GM21786 (cell line): ENCODE data around the gene SPINK8.
"Not testable (repeated sequence)": the region's sequence is repeated elsewhere in the genome, so short reads cannot be mapped to it uniquely, and the experiment has no call there.

ENCODE experiments used
- ATAC-seq: cut with Tn5 transposase; IDR thresholded peaks from one replicate; pipeline ENCODE4 v1.9.1; 2021; ENCODE audit not compliant: unreplicated experiment

SPINK8 gene

GRCh38 chr3:48280881-48281280, 52.6 kb downstream of the SPINK8 start:
- ATAC-seq: no peak

- no peak for ATAC-seq
Observed at GRCh38 chr3:48278884-48279559, 54.4 kb downstream of the SPINK8 start.

- no peak for ATAC-seq
Observed at GRCh38 chr3:48276911-48277641, 56.4 kb downstream of the SPINK8 start.

- ATAC-seq: no peak
Observed at GRCh38 chr3:48275287-48276027, 58.0 kb downstream of the SPINK8 start.

GRCh38 chr3:48274452-48274851, 59.0 kb downstream of the SPINK8 start:
- no peak for ATAC-seq

GRCh38 chr3:48273594-48274211, 59.8 kb downstream of the SPINK8 start:
- no peak for ATAC-seq

- ATAC-seq: no peak
Observed at GRCh38 chr3:48271763-48272498, 61.5 kb downstream of the SPINK8 start.

GRCh38 chr3:48271223-48271622, 62.2 kb downstream of the SPINK8 start:
- not testable (repeated sequence) for ATAC-seq

- no peak for ATAC-seq
Observed at GRCh38 chr3:48270306-48270705, 63.2 kb downstream of the SPINK8 start.

GRCh38 chr3:48269592-48269991, 63.9 kb downstream of the SPINK8 start:
- ATAC-seq: no peak

- no peak for ATAC-seq
Observed at GRCh38 chr3:48268936-48269561, 64.4 kb downstream of the SPINK8 start.

GRCh38 chr3:48268381-48268935, 65.0 kb downstream of the SPINK8 start:
- ATAC-seq: no peak

GRCh38 chr3:48267782-48268181, 65.7 kb downstream of the SPINK8 start:
- no peak for ATAC-seq

- no peak for ATAC-seq
Observed at GRCh38 chr3:48258530-48258929, 74.9 kb downstream of the SPINK8 start.
